PC-3 (cell line): Measurements from ENCODE around the gene LINS1.

ENCODE experiments used
- CTCF ChIP-seq: fragments of 300-600 bp; sonication (generic); conservative IDR thresholded peaks from 2 replicates; pipeline ENCODE4 v1.5.1; 2017; ENCODE audit warnings: antibody characterized with exemption, low read depth, mild to moderate bottlenecking, low read length
- EZH2 ChIP-seq: fragments of 300-600 bp; sonication (generic); IDR thresholded peaks from one replicate; pipeline ENCODE4 v1.6.1; 2017; ENCODE audit warnings: antibody characterized with exemption, mild to moderate bottlenecking, low read length; ENCODE audit not compliant: unreplicated experiment
- EZH2phosphoT487 ChIP-seq: fragments of 300-600 bp; sonication (generic); IDR thresholded peaks from 2 replicates; pipeline ENCODE4 v1.6.1; 2018; ENCODE audit warnings: mild to moderate bottlenecking, antibody characterized with exemption, low read length, borderline replicate concordance

- no peak for TF ChIP-seq CTCF
- TF ChIP-seq EZH2, result no peak
- no peak for TF ChIP-seq EZH2phosphoT487
Observed at GRCh38 chr15:100614918-100615317, 12.9 kb upstream of the LINS1 start.
